Fibroblast of lung (primary cell): Measurements from ENCODE around the gene FHIP1A. TPM values are rescaled to one million over a fixed set of nuclear protein-coding genes. Genes with fewer than 3 reads are reported as not detected.

Source experiments
- DNase-seq, 2 donors: peaks; one replicate each; pipeline versions ENCODE4 v3.0.0 to v3.0.0-alpha.2; 2010; ENCODE audit warnings: low read depth in 2 of 2
- H2AFZ ChIP-seq: 2 replicates; pipeline ENCODE4 v1.5.1; 2012; ENCODE audit warnings: low read length, control low read depth, inconsistent platforms
- H3K27ac ChIP-seq: 2 replicates; pipeline ENCODE4 v1.5.1; 2011; ENCODE audit warnings: low read length, control low read depth; ENCODE audit not compliant: insufficient read depth
- H3K27me3 ChIP-seq: 2 replicates; pipeline ENCODE4 v1.5.1; 2011; ENCODE audit warnings: mild to moderate bottlenecking, low read length; ENCODE audit not compliant: control insufficient read depth, insufficient read depth
- H3K36me3 ChIP-seq: 2 replicates; pipeline ENCODE4 v1.5.1; 2011; ENCODE audit warnings: low read length; ENCODE audit not compliant: control insufficient read depth, insufficient read depth
- H3K4me1 ChIP-seq: 2 replicates; pipeline ENCODE4 v1.5.1; 2011; ENCODE audit warnings: low read length; ENCODE audit not compliant: control insufficient read depth, insufficient read depth; ENCODE audit errors: extremely low read depth
- H3K4me2 ChIP-seq: 2 replicates; pipeline ENCODE4 v1.5.1; 2011; ENCODE audit warnings: low read length, control low read depth; ENCODE audit not compliant: insufficient read depth; ENCODE audit errors: extremely low read depth
- H3K4me3 ChIP-seq, 4 experiments: fragments of 200-600 bp in 1 of 4; sonication (generic) in 1 of 4; replicated peaks in 1 of 4; 2 replicates each; pipeline ENCODE4 v1.5.1; 2011 to 2016; ENCODE audit warnings: low read length in 4 of 4, low read depth in 3 of 4, mild to moderate bottlenecking in 3 of 4, control low read depth in 2 of 4, inconsistent platforms in 1 of 4, mixed read lengths in 1 of 4; ENCODE audit not compliant: insufficient read depth in 1 of 4; ENCODE audit errors: control extremely low read depth in 1 of 4
- H3K79me2 ChIP-seq: 2 replicates; pipeline ENCODE4 v1.5.1; 2012; ENCODE audit warnings: mild to moderate bottlenecking, low read length, inconsistent platforms; ENCODE audit not compliant: control insufficient read depth, insufficient read depth
- H3K9ac ChIP-seq: 2 replicates; pipeline ENCODE4 v1.5.1; 2011; ENCODE audit warnings: mild to moderate bottlenecking, low read length, control low read depth; ENCODE audit not compliant: insufficient read depth
- H3K9me3 ChIP-seq: 2 replicates; pipeline ENCODE4 v1.5.1; 2012; ENCODE audit warnings: low read depth, low read length; ENCODE audit not compliant: control insufficient read depth, insufficient read depth
- H4K20me1 ChIP-seq: 2 replicates; pipeline ENCODE4 v1.5.1; 2011; ENCODE audit warnings: low read length; ENCODE audit not compliant: control insufficient read depth, insufficient read depth; ENCODE audit errors: extremely low read depth
- CTCF ChIP-seq, 2 donors: IDR thresholded peaks in 1 of 2; conservative IDR thresholded peaks in 1 of 2; 1 replicate in 1 of 2; 2 replicates in 1 of 2; pipeline ENCODE4 v1.5.1; 2011 to 2012; ENCODE audit warnings: low read length in 2 of 2, control low read depth in 1 of 2, inconsistent platforms in 1 of 2, low read depth in 1 of 2, mild to moderate bottlenecking in 1 of 2
- EZH2 ChIP-seq: IDR thresholded peaks from 2 replicates; pipeline ENCODE4 v1.5.1; 2012; ENCODE audit warnings: low read length, control low read depth, mild to moderate bottlenecking; ENCODE audit errors: missing control alignments
- polyA minus RNA-seq: library from RNA; depleted of rRNA, polyadenylated mRNA; stranded (reverse); fragments of >200 nt; gene quantifications from 2 replicates; pipeline ENCODE4 v1.2.3, GENCODE V29; 2011; ENCODE audit warnings: low replicate concordance
- polyA plus RNA-seq, 2 donors: library from polyadenylated mRNA; depleted of rRNA in 1 of 2; stranded (reverse) in 1 of 2; unstranded in 1 of 2; fragments of >200 nt; gene quantifications; 2 replicates each; pipeline ENCODE4 v1.2.1, GENCODE V29; 2011 to 2012; ENCODE audit warnings: missing spikeins in 1 of 2
- total RNA-seq: library from RNA; depleted of rRNA; stranded (reverse); fragments of >200 nt; gene quantifications from 2 replicates; pipeline ENCODE4 v1.2.1, GENCODE V29; 2014

Gene FHIP1A
- total RNA-seq (under 0.01 TPM in 2 replicates), polyA plus RNA-seq (0.07 and 0.09 TPM in 2 replicates), polyA minus RNA-seq (1.2 TPM in 1 of 2 replicates, not detected in the other)
- 0.03 TPM in 1 of 2 replicates, not detected in the other for polyA plus RNA-seq (2012)

DNA sequence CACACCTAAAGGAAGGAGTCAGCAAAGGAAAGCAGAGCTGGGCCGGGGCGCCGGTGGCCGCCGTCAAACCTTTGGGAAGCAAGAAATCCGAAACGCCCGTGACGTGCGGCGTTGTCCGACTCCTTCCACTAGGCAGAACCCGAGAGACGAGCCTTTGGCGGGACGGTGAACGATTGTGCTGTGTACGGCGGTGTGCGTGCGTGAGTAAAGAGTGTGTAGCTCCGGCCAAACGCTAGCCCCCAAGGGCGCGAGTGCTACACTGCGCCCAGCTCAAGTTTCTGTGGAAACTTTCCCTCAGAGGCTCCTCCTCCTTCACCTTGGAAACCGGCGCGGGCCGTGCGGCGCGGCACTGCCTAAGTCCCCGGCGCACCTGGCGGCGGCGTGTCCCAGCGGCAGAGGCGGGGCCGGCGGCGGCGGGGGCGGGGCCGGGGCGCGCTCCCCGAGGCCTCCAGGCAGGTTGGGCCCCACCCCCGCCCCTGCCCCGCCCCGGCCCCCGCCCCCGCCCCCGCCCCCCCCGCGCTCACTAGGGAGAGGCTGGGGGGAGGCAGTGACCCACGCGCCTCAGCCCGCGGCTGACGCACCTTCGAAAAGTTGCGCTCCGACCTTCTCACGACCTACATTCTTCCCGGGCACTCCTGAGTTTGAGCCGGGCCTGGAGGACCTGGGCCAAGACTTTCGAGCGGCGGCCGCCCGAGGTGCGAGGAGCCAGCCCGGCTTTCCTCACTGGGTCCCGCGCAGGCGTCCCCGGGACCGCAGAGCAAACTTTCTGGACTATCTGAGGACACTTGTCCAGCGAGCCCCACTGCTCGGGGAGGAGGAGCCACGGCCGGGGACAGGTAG, at the start of gene FHIP1A:
Gene FHIP1A (plus strand): TSS at position 547 of the 840 bp plus-strand sequence. CDS start 157,084 bp downstream, outside the sequence.
- H2AFZ ChIP-seq = peak within 1 kb of the TSS; percentile 80
- H3K4me1 ChIP-seq = peaks cover 2% of the 10 kb centered on the region
- peaks cover 23% of the 10 kb centered on the region for H3K27me3 ChIP-seq
- peak within 1 kb of the TSS; percentile 30 for H3K9ac ChIP-seq
- peak; percentile 7 for TF ChIP-seq EZH2
- TF ChIP-seq CTCF (conservative IDR thresholded peaks at IDR 0.05 in 1 of 2, IDR thresholded peaks at IDR 0.05 in 1 of 2; ENCODE audit: low read depth in 1 of 2, low read length in 2 of 2) = no peak
- H3K9me3 ChIP-seq = no peaks in the 10 kb centered on the region
- no peaks in the 10 kb centered on the region for H4K20me1 ChIP-seq
- H3K27ac ChIP-seq = no peak within 1 kb of the TSS
- H3K79me2 ChIP-seq = no peaks in the 10 kb centered on the region
- H3K36me3 ChIP-seq = no peaks in the 10 kb centered on the region
- H3K4me2 ChIP-seq = peak within 1 kb of the TSS; percentile 94
- H3K4me3 ChIP-seq = peak within 1 kb of the TSS; percentile 36 to 71 (median 58)
- peak; percentile 43 to 73 for DNase-seq

- Histone ChIP-seq H3K27me3 (no peaks in the 10 kb centered on the region), H3K4me3 (no peak overlapping the region), H4K20me1 (no peaks in the 10 kb centered on the region), H3K79me2 (no peaks in the 10 kb centered on the region), H3K27ac (no peak overlapping the region), H3K4me2 (no peak overlapping the region), H3K9me3 (no peaks in the 10 kb centered on the region), H3K36me3 (no peaks in the 10 kb centered on the region), H2AFZ (no peak overlapping the region), H3K4me1 (no peaks in the 10 kb centered on the region), H3K9ac (no peak overlapping the region)
- DNase-seq = no peak
- TF ChIP-seq CTCF (conservative IDR thresholded peaks at IDR 0.05 in 1 of 2, IDR thresholded peaks at IDR 0.05 in 1 of 2; ENCODE audit: low read depth in 1 of 2, low read length in 2 of 2) = no peak
- TF ChIP-seq EZH2 = no peak
Observed at GRCh38 chr4:151359576-151359975, 49.4 kb upstream of the FHIP1A start.

GRCh38 chr4:151361126-151361525, 47.9 kb upstream of the FHIP1A start:
- H4K20me1 ChIP-seq = no peaks in the 10 kb centered on the region
- TF ChIP-seq CTCF (conservative IDR thresholded peaks at IDR 0.05 in 1 of 2, IDR thresholded peaks at IDR 0.05 in 1 of 2; ENCODE audit: low read depth in 1 of 2, low read length in 2 of 2) = no peak
- no peak for TF ChIP-seq EZH2
- H3K9me3 ChIP-seq = no peaks in the 10 kb centered on the region
- H3K36me3 ChIP-seq = no peaks in the 10 kb centered on the region
- no peaks in the 10 kb centered on the region for H3K79me2 ChIP-seq
- no peak for DNase-seq
- no peak overlapping the region for H3K4me2 ChIP-seq
- H3K4me3 ChIP-seq = no peak overlapping the region
- no peak overlapping the region for H3K9ac ChIP-seq
- H3K27ac ChIP-seq = no peak overlapping the region
- no peaks in the 10 kb centered on the region for H3K27me3 ChIP-seq
- no peak overlapping the region for H2AFZ ChIP-seq
- H3K4me1 ChIP-seq = no peaks in the 10 kb centered on the region
